Activated CD8-positive, alpha-beta T cell treated with anti-CD3 and anti-CD28 coated beads, Interleukin-2, amount 10 ng/mL, durations not matched to agents 7 days and 5 days (primary cell): Measurements from ENCODE around the gene NEFH. TPM values are rescaled to one million over a fixed set of nuclear protein-coding genes. Genes with fewer than 3 reads are reported as not detected.

Source experiments
- ATAC-seq: fragments of 150-1000 bp; cut with Tn5 transposase; one replicate; pipeline ENCODE4 v1.10.0; 2021; ENCODE audit warnings: moderate library complexity
- CTCF ChIA-PET: fragments of 350-600 bp; sonication (Branson Sonifier 250); formaldehyde crosslinking; loops from one replicate; lab custom pipeline; 2021; ENCODE audit warnings: antibody characterized with exemption; lab: Charles Lee
- POLR2A ChIA-PET: fragments of 350-600 bp; sonication (Branson Sonifier 250); formaldehyde crosslinking; loops from one replicate; lab custom pipeline; 2021; ENCODE audit warnings: antibody characterized with exemption; lab: Charles Lee
- DNase-seq: peaks from one replicate; pipeline ENCODE4 v3.0.0-alpha.2; 2020
- H3K27ac Mint-ChIP-seq: one replicate; pipeline ENCODE4 v1.8.0; 2021; ENCODE audit warnings: mild to moderate bottlenecking, mixed read lengths
- H3K27me3 Mint-ChIP-seq: one replicate; pipeline ENCODE4 v1.8.0; 2021; ENCODE audit warnings: low read depth, mixed read lengths
- H3K36me3 Mint-ChIP-seq: one replicate; pipeline ENCODE4 v1.8.0; 2021; ENCODE audit warnings: low read depth, mixed read lengths
- H3K4me1 Mint-ChIP-seq: one replicate; pipeline ENCODE4 v1.8.0; 2021; ENCODE audit warnings: low read depth, mixed read lengths
- H3K4me3 Mint-ChIP-seq: one replicate; pipeline ENCODE4 v1.8.0; 2021; ENCODE audit warnings: mild to moderate bottlenecking, mixed read lengths
- H3K9me3 Mint-ChIP-seq: one replicate; pipeline ENCODE4 v1.8.0; 2022; ENCODE audit warnings: mixed read lengths; ENCODE audit not compliant: insufficient read depth
- total RNA-seq, 2 experiments: library from RNA; stranded (reverse); gene quantifications; one replicate each; pipeline ENCODE4 v1.2.3, GENCODE V29; 2021

NEFH gene
- total RNA-seq, 2 experiments from 2014 or later: 4.2 to 4.7 TPM

DNA sequence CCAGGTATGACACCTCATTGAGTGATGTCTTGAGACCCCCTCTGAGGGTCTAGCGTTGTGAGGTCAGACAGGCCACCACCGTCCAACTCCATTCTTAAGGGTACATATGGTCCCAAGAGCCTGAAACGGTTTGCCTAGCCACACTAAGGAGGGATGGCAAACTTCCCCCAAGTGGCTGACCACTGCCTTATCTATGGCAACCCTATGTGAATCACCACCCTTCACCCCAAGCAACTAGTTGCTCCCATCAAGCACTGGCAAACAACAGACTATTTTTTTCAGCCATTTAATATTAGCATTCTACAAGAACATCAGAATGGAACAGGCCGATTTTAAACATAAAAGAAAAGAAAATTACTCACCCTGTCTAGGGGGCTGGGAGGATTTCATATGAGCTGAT lies 50.7 kb downstream of the NEFH start:
- H3K36me3 Mint-ChIP-seq: peaks cover 65% of the 10 kb centered on the region
- H3K27me3 Mint-ChIP-seq: no peaks in the 10 kb centered on the region
- H3K4me1 Mint-ChIP-seq: no peaks in the 10 kb centered on the region
- H3K9me3 Mint-ChIP-seq: no peaks in the 10 kb centered on the region
- ChIA-PET POLR2A (no interaction called here), CTCF (interaction anchor here (1.0 kb wide), 1 partner anchor 24 kb away, joined by 3 read pairs; no protein-coding TSS in a partner anchor)
- ATAC-seq: no peak
- no peak overlapping the region for H3K27ac Mint-ChIP-seq
- no peak overlapping the region for H3K4me3 Mint-ChIP-seq
- no peak for DNase-seq

DNA sequence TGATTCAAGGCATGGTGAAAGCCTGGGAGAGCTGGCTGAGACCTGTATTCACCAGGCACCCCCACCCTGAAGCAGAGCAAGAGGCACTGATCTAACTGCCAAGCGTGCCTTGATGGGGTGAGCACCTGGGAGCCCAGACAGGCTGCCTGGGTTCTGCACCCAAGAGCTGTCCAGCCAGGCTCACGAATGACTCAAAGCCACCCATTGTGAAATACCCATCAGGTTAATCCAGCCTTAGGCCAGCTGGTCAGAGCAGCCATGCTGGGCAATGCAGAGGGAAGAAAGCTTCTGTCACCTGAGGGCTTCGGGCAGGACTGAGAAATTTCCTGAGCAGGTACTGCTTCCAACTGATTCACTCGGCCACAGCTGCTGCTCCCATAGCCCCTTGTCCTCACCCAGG lies 51.4 kb downstream of the NEFH start:
- H3K9me3 Mint-ChIP-seq: no peaks in the 10 kb centered on the region
- no peaks in the 10 kb centered on the region for H3K4me1 Mint-ChIP-seq
- ChIA-PET CTCF (no interaction called here), POLR2A (no interaction called here)
- ATAC-seq (no peak), DNase-seq (no peak)
- H3K36me3 Mint-ChIP-seq: peaks cover 67% of the 10 kb centered on the region
- no peak overlapping the region for H3K4me3 Mint-ChIP-seq
- no peak overlapping the region for H3K27ac Mint-ChIP-seq
- no peaks in the 10 kb centered on the region for H3K27me3 Mint-ChIP-seq

DNA sequence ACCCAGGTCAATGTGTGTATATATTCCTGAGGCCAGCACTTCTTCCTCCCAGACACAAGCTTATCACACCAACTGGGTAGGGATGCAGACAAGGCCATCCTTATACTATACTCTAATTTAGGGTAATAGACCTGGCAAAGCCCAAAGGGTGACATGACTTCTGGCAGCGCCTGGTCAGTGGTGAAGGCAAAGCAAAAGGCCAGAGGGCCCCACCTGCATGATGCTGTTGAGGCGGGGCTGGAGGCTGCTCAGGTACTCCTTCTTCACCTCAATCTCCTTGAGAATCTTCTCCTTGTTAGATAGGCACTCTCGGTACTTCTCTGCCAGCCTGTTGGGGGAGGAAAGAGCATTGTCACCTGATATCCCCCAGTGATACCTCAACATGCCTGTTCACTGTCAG lies 56.4 kb downstream of the NEFH start:
- H3K9me3 Mint-ChIP-seq: no peaks in the 10 kb centered on the region
- ChIA-PET CTCF (no interaction called here), POLR2A (interaction anchor here (0.6 kb wide), 1 partner anchor 36 kb away, joined by 4 read pairs; no protein-coding TSS in a partner anchor)
- no peak overlapping the region for H3K27ac Mint-ChIP-seq
- no peak for DNase-seq
- no peak for ATAC-seq
- no peaks in the 10 kb centered on the region for H3K4me1 Mint-ChIP-seq
- peaks cover 64% of the 10 kb centered on the region for H3K36me3 Mint-ChIP-seq
- no peaks in the 10 kb centered on the region for H3K27me3 Mint-ChIP-seq
- H3K4me3 Mint-ChIP-seq: no peak overlapping the region

DNA sequence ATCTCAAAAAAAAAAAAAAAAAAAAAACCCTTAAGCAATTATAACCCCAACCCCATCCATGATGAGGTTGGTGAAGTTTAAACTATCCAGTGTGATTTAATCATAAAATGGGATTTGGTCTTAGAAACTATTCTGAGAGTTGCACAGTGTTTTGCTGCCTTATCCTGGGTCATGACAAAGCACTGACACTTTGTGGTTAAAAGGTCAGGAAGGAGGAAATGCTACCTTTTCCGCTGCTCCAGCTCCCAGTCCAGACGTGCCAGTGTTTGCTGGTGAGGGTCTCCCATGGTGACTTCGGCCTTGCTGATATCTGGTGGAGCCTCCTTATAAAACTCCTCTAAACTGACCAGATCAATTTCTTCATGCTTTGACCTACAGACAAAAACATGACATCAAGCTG lies 59.1 kb downstream of the NEFH start:
- POLR2A ChIA-PET: interaction anchor here (1.2 kb wide), 1 partner anchor 132 kb away, joined by 3 read pairs; no protein-coding TSS in a partner anchor
- Mint-ChIP-seq H3K27ac (peak overlapping the region; percentile 32), H3K9me3 (no peaks in the 10 kb centered on the region), H3K4me3 (no peak overlapping the region), H3K36me3 (peaks cover 61% of the 10 kb centered on the region), H3K4me1 (peaks cover 6% of the 10 kb centered on the region), H3K27me3 (no peaks in the 10 kb centered on the region)
- DNase-seq (no peak), ATAC-seq (no peak)
- CTCF ChIA-PET: no interaction called here

Other genes with a start within 250 kb of the NEFH start
- gene RHBDD3, start 212.2 kb upstream of the NEFH start, total RNA-seq: 10 to 100 TPM; 30.0 to 34.7 TPM
- gene EWSR1, start 211.9 kb upstream of the NEFH start, total RNA-seq: 100 to 1,000 TPM; 323 to 326 TPM
- 10 to 100 TPM; 10.9 to 11.4 TPM for gene GAS2L1, start 173.6 kb upstream of the NEFH start, total RNA-seq
- gene RASL10A, start 164.5 kb upstream of the NEFH start, total RNA-seq: 1 to 10 TPM; 1.4 to 1.6 TPM
- gene AP1B1, start 91.6 kb upstream of the NEFH start, total RNA-seq: 10 to 100 TPM; 77.7 to 84.7 TPM
- not detected for gene RFPL1, start 41.6 kb upstream of the NEFH start, total RNA-seq
- gene THOC5, start 73.5 kb downstream of the NEFH start, total RNA-seq: 10 to 100 TPM; 53.1 to 60.7 TPM
- gene NIPSNAP1, start 100.9 kb downstream of the NEFH start, total RNA-seq: 10 to 100 TPM; 35.7 to 38.2 TPM
- 10 to 100 TPM; 60.6 to 61.2 TPM for gene NF2, start 123.4 kb downstream of the NEFH start, total RNA-seq
- not detected for gene CABP7, start 239.8 kb downstream of the NEFH start, total RNA-seq